ENCODE results near the gene NCOA1. TPM values are rescaled to one million over a fixed set of nuclear protein-coding genes. Genes with fewer than 3 reads are reported as not detected.
"Not testable (repeated sequence)": the region's sequence is repeated elsewhere in the genome, so short reads cannot be mapped to it uniquely, and the experiment has no call there.

The NCOA1 gene
- total RNA-seq, 1 donor from 2014 or later, result 41.7 TPM

DNA sequence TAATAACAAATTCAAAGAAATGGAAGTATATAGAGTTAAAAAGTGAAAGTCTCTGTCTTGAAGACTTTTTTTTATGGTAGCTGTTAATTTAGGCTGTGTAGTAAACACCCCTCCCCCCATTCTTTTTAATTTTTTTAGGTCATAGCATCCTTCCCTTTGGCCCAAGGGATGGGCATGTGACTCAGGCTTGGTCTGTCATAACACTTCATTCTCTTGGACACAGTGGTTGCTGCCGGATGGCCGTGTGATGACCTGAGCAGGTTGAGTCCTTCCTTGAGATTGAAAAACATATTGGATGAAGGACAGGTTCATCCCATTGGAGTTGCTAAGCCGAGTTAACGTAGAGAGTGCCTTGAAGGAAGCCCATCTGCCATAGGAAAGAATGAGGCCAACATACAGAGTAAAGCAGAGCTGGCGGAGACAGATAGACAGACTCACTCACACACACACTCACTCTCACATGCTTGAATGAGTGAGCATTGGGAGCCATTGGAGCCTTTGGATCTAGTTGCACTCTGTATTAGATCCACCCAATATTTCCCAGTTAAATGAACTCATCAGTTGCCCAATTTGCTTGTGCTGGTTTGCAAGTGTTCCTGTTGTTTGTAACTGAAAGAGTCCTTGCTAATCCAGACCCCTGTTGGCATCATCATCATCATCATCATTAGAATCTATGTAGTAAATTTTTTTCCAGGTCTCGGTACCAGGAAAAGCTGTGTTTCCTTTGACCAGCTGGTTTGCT, 14.7 kb downstream of the NCOA1 start:
- DNase-seq (ENCODE audit: low spot score), result no peak

GRCh38 chr2:24507549-24507948, 16.5 kb downstream of the NCOA1 start:
- DNase-seq (ENCODE audit: low spot score), result no peak

DNA sequence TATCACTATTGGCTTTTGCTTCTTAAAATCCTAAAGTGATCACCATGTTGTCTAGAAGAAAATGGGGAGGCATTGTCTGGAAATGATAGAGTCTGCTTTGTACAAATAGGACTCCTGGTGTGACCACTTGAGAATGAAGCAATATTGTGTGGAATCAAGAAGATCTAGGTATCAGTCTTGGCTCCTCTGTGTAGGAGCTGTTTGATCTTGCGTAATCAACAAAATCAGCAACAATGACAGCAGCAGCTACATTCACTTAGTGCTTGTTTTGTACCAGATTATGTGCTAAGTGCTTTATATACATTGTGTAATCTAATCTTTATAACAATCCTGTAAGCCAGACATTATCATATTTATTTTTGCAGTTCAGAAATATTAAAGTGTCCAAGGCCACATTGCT, 17.8 kb downstream of the NCOA1 start:
- no peak for DNase-seq (ENCODE audit: low spot score)

DNA sequence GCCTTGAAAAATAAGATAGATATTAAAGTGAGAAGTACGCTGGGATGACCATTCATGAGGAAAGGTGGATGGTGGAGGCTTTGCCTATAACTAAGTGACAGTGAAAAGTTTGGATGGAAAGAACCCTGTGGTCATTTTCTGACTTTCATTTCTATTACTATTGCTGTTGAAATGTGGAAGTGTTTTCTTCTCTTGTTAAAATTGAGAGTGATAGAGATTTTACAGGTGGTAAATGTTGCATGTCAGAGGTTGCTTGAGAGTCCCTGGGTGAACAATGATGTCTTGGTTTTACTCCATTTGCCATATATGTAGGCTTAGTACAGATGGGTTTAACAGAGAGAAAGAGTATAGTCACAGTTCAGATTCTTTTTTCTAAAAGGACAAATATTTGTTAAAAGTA, 18.4 kb downstream of the NCOA1 start:
- no peak for DNase-seq (ENCODE audit: low spot score)

DNA sequence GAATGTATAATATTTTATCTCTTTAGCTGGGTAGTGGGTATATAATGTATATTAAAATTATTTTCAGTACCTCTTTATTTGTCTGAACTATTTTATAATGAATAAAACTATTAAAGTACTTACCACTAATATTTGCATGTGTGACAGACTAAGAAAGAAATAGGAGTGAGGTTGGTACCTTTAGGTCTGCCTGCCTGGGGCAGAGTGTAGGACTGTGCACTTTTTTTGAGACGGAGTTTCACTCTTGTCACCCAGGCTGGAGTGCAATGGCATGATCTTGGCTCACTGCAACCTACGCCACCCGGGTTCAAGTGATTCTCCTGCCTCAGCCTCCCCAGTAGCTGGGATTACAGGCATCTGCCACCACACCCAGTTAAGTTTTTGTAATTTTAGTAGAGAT, 18.8 kb downstream of the NCOA1 start:
- no peak for DNase-seq (ENCODE audit: low spot score)

DNA sequence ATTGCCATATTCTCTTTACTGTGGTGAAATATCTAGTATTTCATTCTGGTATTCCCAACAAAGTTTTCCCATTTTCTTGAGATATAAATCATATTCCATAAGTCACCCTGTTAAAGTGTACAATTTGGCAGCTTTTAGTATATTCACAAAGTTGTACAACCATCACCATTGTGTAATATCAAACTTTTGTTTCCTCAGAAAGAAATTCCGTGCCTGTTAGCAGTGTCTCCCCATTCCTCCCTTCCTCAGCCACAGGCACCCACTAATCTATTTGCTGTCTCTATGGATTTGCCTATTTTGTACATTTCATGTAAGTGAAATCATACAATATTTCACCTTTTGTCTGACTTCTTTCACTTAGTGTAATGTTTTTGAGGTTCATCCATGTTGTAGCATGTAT, 19.7 kb downstream of the NCOA1 start:
- DNase-seq (ENCODE audit: low spot score), result no peak

DNA sequence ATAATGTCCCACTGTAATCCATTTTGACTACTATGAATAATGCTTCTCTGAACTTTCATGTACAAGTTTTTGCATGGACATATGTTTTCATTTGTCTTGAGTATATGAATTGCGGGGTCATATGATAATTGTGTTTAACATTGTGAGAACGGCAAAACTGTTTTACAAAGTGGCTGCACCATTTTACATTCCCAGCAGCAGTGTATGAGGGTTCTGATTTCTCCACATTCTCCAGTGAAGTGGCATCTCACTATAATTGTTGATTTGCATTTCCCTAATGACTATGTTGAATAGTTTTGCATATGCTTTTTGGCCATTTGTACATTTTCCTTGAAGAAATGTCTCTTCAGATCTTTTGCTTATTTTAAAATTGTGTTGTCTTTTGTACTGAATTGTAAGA, 20.1 kb downstream of the NCOA1 start:
- DNase-seq (ENCODE audit: low spot score), result no peak

- no peak for DNase-seq (ENCODE audit: low spot score)
These were observed 20.8 kb downstream of the NCOA1 start for GRCh38 chr2:24511894-24512293.

DNA sequence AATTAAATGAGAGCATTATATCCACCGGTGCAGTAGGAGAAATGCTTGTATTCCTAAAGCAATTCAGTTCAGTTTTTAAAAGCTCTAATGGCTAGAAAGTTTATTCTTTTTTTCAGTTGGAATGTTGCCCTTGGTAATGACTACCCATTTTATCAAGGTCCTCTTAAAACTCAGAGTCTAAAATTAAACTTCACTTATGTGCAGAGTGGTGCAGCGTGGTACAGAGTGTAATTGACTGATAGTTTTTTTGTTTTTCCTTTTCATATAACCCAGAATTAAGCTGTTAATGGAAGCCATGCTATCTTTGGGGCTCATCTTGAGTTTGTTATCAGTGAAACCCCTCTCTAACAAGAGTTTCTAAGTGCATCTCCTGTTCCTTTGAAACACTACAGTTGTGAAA, 21.4 kb downstream of the NCOA1 start:
- DNase-seq (ENCODE audit: low spot score), result no peak

DNA sequence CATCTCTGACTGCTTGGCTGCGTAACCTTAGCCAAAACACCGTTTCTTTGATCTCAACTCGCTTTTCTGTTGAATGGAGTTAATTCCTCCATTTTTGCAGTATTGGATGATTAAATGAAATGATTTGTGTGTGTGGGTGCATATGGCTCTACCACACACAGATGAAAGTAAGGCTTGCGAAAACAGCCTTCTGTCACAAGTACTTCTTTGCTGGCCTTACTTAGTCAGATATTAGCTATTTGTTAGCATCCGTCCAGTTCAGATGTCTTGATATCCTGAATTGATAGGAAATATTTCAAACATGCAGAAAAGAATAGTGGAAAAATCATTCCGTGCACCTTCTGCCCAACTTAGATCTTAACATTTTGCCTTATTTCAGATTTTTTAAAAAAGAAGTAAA, 21.8 kb downstream of the NCOA1 start:
- no peak for DNase-seq (ENCODE audit: low spot score)

- DNase-seq (ENCODE audit: low spot score), result no peak
These were observed 22.4 kb downstream of the NCOA1 start for GRCh38 chr2:24513281-24514071.

- no peak for DNase-seq (ENCODE audit: low spot score)
These were observed 23.8 kb downstream of the NCOA1 start for GRCh38 chr2:24514820-24515219.

GRCh38 chr2:24515335-24515734, 24.3 kb downstream of the NCOA1 start:
- DNase-seq (ENCODE audit: low spot score), result no peak

DNA sequence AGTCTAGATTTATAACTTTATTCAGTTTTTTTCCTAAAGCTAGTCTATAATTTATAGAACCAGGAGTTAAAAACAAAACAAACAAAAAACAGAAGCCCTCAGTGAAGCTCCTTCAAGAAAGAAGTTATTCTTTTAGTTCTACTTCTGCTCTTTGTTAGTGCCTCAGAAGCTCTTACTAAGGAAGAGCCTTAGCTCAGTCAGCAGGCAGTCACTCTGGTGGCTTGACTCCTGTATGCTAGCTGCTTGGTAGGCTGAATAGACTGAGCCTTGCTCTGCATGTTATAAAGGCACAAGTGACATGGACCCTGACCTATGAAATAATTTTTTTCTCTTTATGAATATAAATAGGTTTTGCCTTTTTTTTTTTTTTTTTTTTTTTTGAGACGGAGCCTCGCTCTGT, 24.8 kb downstream of the NCOA1 start:
- DNase-seq (ENCODE audit: low spot score), result no peak

GRCh38 chr2:24517247-24517646, 26.2 kb downstream of the NCOA1 start:
- no peak for DNase-seq (ENCODE audit: low spot score)

- DNase-seq (ENCODE audit: low spot score), result no peak
These were observed 29.1 kb downstream of the NCOA1 start for GRCh38 chr2:24520175-24520574.

GRCh38 chr2:24521162-24521857, 30.3 kb downstream of the NCOA1 start:
- DNase-seq (ENCODE audit: low spot score), result no peak

- DNase-seq (ENCODE audit: low spot score), result no peak
These were observed 31.1 kb downstream of the NCOA1 start for GRCh38 chr2:24521975-24522639.

- no peak for DNase-seq (ENCODE audit: low spot score)
These were observed 36.5 kb downstream of the NCOA1 start for GRCh38 chr2:24527536-24527935.

- no peak for DNase-seq (ENCODE audit: low spot score)
These were observed 39.7 kb downstream of the NCOA1 start for GRCh38 chr2:24530796-24531195.

GRCh38 chr2:24531610-24532009, 40.6 kb downstream of the NCOA1 start:
- not testable (repeated sequence) for DNase-seq (ENCODE audit: low spot score)

GRCh38 chr2:24532057-24532456, 41.0 kb downstream of the NCOA1 start:
- not testable (repeated sequence) for DNase-seq (ENCODE audit: low spot score)

All from mesenteric fat pad (tissue), 1 donor.